RWPE1 (cell line): Measurements from ENCODE around the gene CDC42.

Experiments used
- CTCF ChIA-PET: fragments of 350-600 bp; sonication (Branson Sonifier 250); formaldehyde crosslinking; extraction: SDS; loops from one replicate; lab custom pipeline; 2021; lab: Yijun Ruan, JAX
- POLR2A ChIA-PET: fragments of 400-600 bp; formaldehyde crosslinking; extraction: SDS; loops from one replicate; lab custom pipeline; 2020; ENCODE audit warnings: antibody characterized with exemption; ENCODE audit not compliant: low non-redundant PET; lab: Yijun Ruan, JAX
- DNase-seq: peaks from one replicate; pipeline ENCODE4 v3.0.0; 2012; ENCODE audit warnings: low spot score
- H3K27ac ChIP-seq: fragments of 450-650 bp; 2 replicates; pipeline ENCODE4 v1.5.1; 2017
- CTCF ChIP-seq: fragments of 450-650 bp; conservative IDR thresholded peaks from 2 replicates; pipeline ENCODE4 v1.5.1; 2017; ENCODE audit warnings: low read depth, mild to moderate bottlenecking

The CDC42 gene

GRCh38 chr1:22122273-22123070 lies 70.0 kb downstream of the CDC42 start:
- POLR2A ChIA-PET = no interaction called here

GRCh38 chr1:22123071-22123390 lies 70.5 kb downstream of the CDC42 start:
- POLR2A ChIA-PET = no interaction called here

More at GRCh38 chr1:22122273-22123070, 70.0 kb downstream of the CDC42 start:
- CTCF ChIA-PET = interaction anchor here (0.6 to 0.7 kb wide), 2 partner anchors 9 to 294 kb away, joined by 3 read pairs; no protein-coding TSS in a partner anchor
- no peak for TF ChIP-seq CTCF
- no peak for DNase-seq
- H3K27ac ChIP-seq = peak overlapping the region; percentile 67

GRCh38 chr1:22123901-22124404 lies 71.4 kb downstream of the CDC42 start:
- H3K27ac ChIP-seq = peak overlapping the region; percentile 44
- TF ChIP-seq CTCF = no peak
- POLR2A ChIA-PET = no interaction called here
- CTCF ChIA-PET = no interaction called here
- DNase-seq = no peak

More at GRCh38 chr1:22123071-22123390, 70.5 kb downstream of the CDC42 start:
- no peak for TF ChIP-seq CTCF
- no peak for DNase-seq
- peak overlapping the region; percentile 67; the same call in 1 of the 2 replicates for H3K27ac ChIP-seq
- CTCF ChIA-PET = no interaction called here

GRCh38 chr1:22124592-22125229 lies 72.2 kb downstream of the CDC42 start:
- no peak for TF ChIP-seq CTCF
- H3K27ac ChIP-seq = peak overlapping the region; percentile 44
- no peak for DNase-seq
- ChIA-PET CTCF (no interaction called here), POLR2A (no interaction called here)

- no peak for DNase-seq
- H3K27ac ChIP-seq = peak overlapping the region; percentile 18
- CTCF ChIA-PET = interaction anchor here (0.7 kb wide), 1 partner anchor 1508 kb away, joined by 3 read pairs; no protein-coding TSS in a partner anchor
- TF ChIP-seq CTCF = no peak
- POLR2A ChIA-PET = interaction anchor here (0.7 kb wide), 1 partner anchor 384 kb away, joined by 3 read pairs; no protein-coding TSS in a partner anchor
Measured at GRCh38 chr1:22126531-22126930, 74.0 kb downstream of the CDC42 start.

- CTCF ChIA-PET = no interaction called here
- DNase-seq = no peak
- TF ChIP-seq CTCF = no peak
- peak overlapping the region; percentile 18; the same call in 1 of the 2 replicates for H3K27ac ChIP-seq
- POLR2A ChIA-PET = no interaction called here
Measured at GRCh38 chr1:22127248-22127647, 74.7 kb downstream of the CDC42 start.
